Upper lobe of left lung (tissue), 6 donors: Measurements from ENCODE around the gene FOXP1. TPM values are rescaled to one million over a fixed set of nuclear protein-coding genes. Genes with fewer than 3 reads are reported as not detected.
"Not testable (repeated sequence)": the region's sequence is repeated elsewhere in the genome, so short reads cannot be mapped to it uniquely, and the experiment has no call there.

Experiments used
- ATAC-seq, 2 donors: fragments of 200-7000 bp; cut with Tn5 transposase; one replicate each; pipeline ENCODE4 v1.9.1; 2022; ENCODE audit warnings: mild to moderate bottlenecking in 2 of 2, moderate library complexity in 2 of 2; ENCODE audit not compliant: low FRiP score in 2 of 2
- DNase-seq, 2 donors: peaks; one replicate each; pipeline ENCODE4 v3.0.0-alpha.2; 2019 to 2020
- H3K27ac ChIP-seq, 4 donors: fragments of 200-600 bp; sonication (generic); one replicate each; pipeline ENCODE4 v1.5.1; 2016 to 2019
- H3K27me3 ChIP-seq, 4 donors: fragments of 200-600 bp; sonication (generic); one replicate each; pipeline ENCODE4 v1.5.1; 2017 to 2019
- H3K36me3 ChIP-seq, 4 donors: fragments of 200-600 bp; sonication (generic); one replicate each; pipeline ENCODE4 v1.5.1; 2016 to 2019
- H3K4me1 ChIP-seq, 4 donors: fragments of 200-600 bp; sonication (generic); one replicate each; pipeline ENCODE4 v1.5.1; 2018 to 2019
- H3K4me3 ChIP-seq, 4 donors: fragments of 200-600 bp; sonication (generic); one replicate each; pipeline ENCODE4 v1.5.1; 2017 to 2019; ENCODE audit warnings: mild to moderate bottlenecking in 2 of 4, moderate library complexity in 1 of 4
- H3K9me3 ChIP-seq, 4 donors: fragments of 200-600 bp; sonication (generic); one replicate each; pipeline ENCODE4 v1.5.1; 2018 to 2019
- EP300 ChIP-seq, 4 donors: sonication (generic); formaldehyde crosslinking; IDR thresholded peaks; one replicate each; pipeline ENCODE4 v1.5.1; 2017; ENCODE audit warnings: antibody characterized with exemption in 4 of 4, control low read depth in 2 of 4
- POLR2A ChIP-seq, 4 donors: fragments of 450-650 bp; IDR thresholded peaks; one replicate each; pipeline ENCODE4 v1.5.1; 2016 to 2017; ENCODE audit warnings: antibody characterized with exemption in 4 of 4, mild to moderate bottlenecking in 2 of 4
- POLR2AphosphoS5 ChIP-seq, 2 donors: sonication (generic); formaldehyde crosslinking; IDR thresholded peaks; one replicate each; pipeline ENCODE4 v1.5.1; 2017; ENCODE audit warnings: antibody characterized with exemption in 2 of 2
- WGBS, 2 donors: methylation state at CpG; one replicate each; pipeline ENCODE4 v1.1.5; 2017 to 2018; 5-methylcytosine and 5-hydroxymethylcytosine counted together
- total RNA-seq, 6 donors: library from RNA; depleted of rRNA in 4 of 6; stranded (reverse); fragments of >200 nt in 4 of 6; gene quantifications; one replicate each; pipeline versions ENCODE4 v1.1.0 to v1.2.1, GENCODE V29; 2016 to 2021
- TF ChIP-seq, protein P1 (sequence below), 6 experiments: fragments of 450-650 bp in 4 of 6; fragments of 200-600 bp in 2 of 6; sonication (generic) in 2 of 6; IDR thresholded peaks; one replicate each; pipeline ENCODE4 v1.5.1; 2016 to 2019; ENCODE audit warnings: antibody characterized with exemption in 6 of 6
- donor health status: DM: no; HTN: no; CAD: no; lungs with moderate emphysema.
- donor health status: DM: no; HTN: yes; CAD: no; lungs with severe emphysema.

FOXP1 gene
- total RNA-seq, 6 donors from 2014 or later, result 103 to 248 (median 134) TPM

GRCh38 chr3:71018799-71019198 lies 564.7 kb downstream of the FOXP1 start:
- WGBS, 2 donors, result 74 to 82% methylated on average over 4 of the region's 4 CpGs

GRCh38 chr3:71016178-71016845 lies 567.2 kb downstream of the FOXP1 start:
- ATAC-seq (peak in 1 of 2 donors; percentile 56), DNase-seq (no peak)
- TF ChIP-seq POLR2AphosphoS5 (IDR thresholded peaks at IDR 0.05) (no peak), EP300 (IDR thresholded peaks at IDR 0.05) (no peak), POLR2A (IDR thresholded peaks at IDR 0.05) (no peak)
- TF ChIP-seq, protein P1, sequence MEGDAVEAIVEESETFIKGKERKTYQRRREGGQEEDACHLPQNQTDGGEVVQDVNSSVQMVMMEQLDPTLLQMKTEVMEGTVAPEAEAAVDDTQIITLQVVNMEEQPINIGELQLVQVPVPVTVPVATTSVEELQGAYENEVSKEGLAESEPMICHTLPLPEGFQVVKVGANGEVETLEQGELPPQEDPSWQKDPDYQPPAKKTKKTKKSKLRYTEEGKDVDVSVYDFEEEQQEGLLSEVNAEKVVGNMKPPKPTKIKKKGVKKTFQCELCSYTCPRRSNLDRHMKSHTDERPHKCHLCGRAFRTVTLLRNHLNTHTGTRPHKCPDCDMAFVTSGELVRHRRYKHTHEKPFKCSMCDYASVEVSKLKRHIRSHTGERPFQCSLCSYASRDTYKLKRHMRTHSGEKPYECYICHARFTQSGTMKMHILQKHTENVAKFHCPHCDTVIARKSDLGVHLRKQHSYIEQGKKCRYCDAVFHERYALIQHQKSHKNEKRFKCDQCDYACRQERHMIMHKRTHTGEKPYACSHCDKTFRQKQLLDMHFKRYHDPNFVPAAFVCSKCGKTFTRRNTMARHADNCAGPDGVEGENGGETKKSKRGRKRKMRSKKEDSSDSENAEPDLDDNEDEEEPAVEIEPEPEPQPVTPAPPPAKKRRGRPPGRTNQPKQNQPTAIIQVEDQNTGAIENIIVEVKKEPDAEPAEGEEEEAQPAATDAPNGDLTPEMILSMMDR (IDR thresholded peaks at IDR 0.05), result no peak
- no peak overlapping the region for H3K4me3 ChIP-seq
- H3K9me3 ChIP-seq, result no peaks in the 10 kb centered on the region
- peak overlapping the region in 1 of 4 donors; percentile 54 for H3K27ac ChIP-seq
- 55 to 59% methylated on average over 10 of the region's 10 CpGs for WGBS, 2 donors
- H3K27me3 ChIP-seq, result no peaks in the 10 kb centered on the region
- H3K36me3 ChIP-seq, result peaks cover 0 to 19% (median 10%) of the 10 kb centered on the region in 4 donors
- H3K4me1 ChIP-seq, result peaks cover 7 to 39% (median 30%) of the 10 kb centered on the region in 4 donors

More at GRCh38 chr3:71018799-71019198, 564.7 kb downstream of the FOXP1 start:
- Histone ChIP-seq H3K27ac (peak overlapping the region in 1 of 4 donors; percentile 54), H3K27me3 (no peaks in the 10 kb centered on the region), H3K36me3 (peaks cover 0 to 14% (median 10%) of the 10 kb centered on the region in 4 donors), H3K4me1 (peaks cover 5 to 26% (median 21%) of the 10 kb centered on the region in 4 donors), H3K4me3 (no peak overlapping the region), H3K9me3 (no peaks in the 10 kb centered on the region)
- DNase-seq, result no peak
- ATAC-seq, result no peak
- TF ChIP-seq, protein P1 (IDR thresholded peaks at IDR 0.05), result no peak

GRCh38 chr3:71014616-71015015 lies 568.9 kb downstream of the FOXP1 start:
- H3K27me3 ChIP-seq, H3K27ac ChIP-seq, ATAC-seq, DNase-seq, H3K4me3 ChIP-seq, H3K9me3 ChIP-seq: not testable (repeated sequence)
- H3K4me1 ChIP-seq, result peaks cover 8 to 37% (median 33%) of the 10 kb centered on the region in 4 donors
- 90 to 95% methylated on average over 6 of the region's 6 CpGs for WGBS, 2 donors
- H3K36me3 ChIP-seq, result peaks cover 0 to 19% (median 10%) of the 10 kb centered on the region in 4 donors

GRCh38 chr3:71012971-71013370 lies 570.6 kb downstream of the FOXP1 start:
- ATAC-seq (no peak), DNase-seq (no peak)
- no peak overlapping the region for H3K4me3 ChIP-seq
- H3K9me3 ChIP-seq, result no peaks in the 10 kb centered on the region
- no peaks in the 10 kb centered on the region for H3K27me3 ChIP-seq
- TF ChIP-seq, protein P1 (IDR thresholded peaks at IDR 0.05), result no peak
- TF ChIP-seq EP300 (IDR thresholded peaks at IDR 0.05) (no peak), POLR2AphosphoS5 (IDR thresholded peaks at IDR 0.05) (no peak), POLR2A (IDR thresholded peaks at IDR 0.05) (no peak)
- 95 to 100% methylated on average over 1 of the region's 1 CpG for WGBS, 2 donors
- H3K36me3 ChIP-seq, result peaks cover 0 to 19% (median 10%) of the 10 kb centered on the region in 4 donors
- peak overlapping the region in 1 of 4 donors; percentile 49 for H3K27ac ChIP-seq
- H3K4me1 ChIP-seq, result peaks cover 22 to 43% (median 35%) of the 10 kb centered on the region in 4 donors

DNA sequence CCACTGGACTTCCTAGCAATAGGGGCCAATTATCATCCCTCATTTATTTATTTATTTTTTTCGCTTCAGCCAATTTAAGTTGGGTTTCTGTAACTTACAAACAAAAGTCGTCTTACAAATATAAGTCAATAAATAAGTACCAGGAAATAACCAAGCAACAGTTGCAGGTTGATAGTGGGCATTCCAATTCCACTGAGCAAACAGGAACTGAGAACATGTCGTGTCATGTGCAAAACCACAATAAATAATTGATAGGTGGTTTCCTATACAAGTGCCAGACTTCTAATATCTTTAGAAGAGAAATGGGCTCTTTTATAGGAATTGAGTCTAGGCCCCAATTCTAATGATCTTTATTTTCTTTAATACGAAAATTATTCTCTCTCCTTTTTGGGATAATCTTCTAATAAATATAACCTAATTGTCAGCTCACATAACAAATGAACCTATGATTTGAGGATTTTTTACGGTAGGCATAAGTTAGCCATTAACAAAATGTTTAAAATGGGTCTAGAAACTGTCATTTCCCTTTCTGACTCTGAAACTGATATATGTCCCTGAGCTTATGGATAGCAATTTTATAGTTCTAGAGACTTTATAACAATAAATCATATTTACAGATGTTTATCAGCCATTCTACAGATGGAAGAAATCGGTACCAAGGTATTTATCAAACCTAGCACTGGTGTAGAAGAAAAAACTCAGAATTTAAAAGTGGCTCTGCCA lies 571.8 kb downstream of the FOXP1 start:
- H3K27me3 ChIP-seq, result no peaks in the 10 kb centered on the region
- peak overlapping the region in 1 of 4 donors; percentile 49 for H3K27ac ChIP-seq
- H3K4me3 ChIP-seq, result no peak overlapping the region
- WGBS, 2 donors, result 54 to 63% methylated on average over 6 of the region's 6 CpGs
- peaks cover 33 to 47% (median 41%) of the 10 kb centered on the region in 4 donors for H3K4me1 ChIP-seq
- DNase-seq (no peak), ATAC-seq (no peak)
- TF ChIP-seq POLR2A (IDR thresholded peaks at IDR 0.05) (no peak), EP300 (IDR thresholded peaks at IDR 0.05) (no peak), POLR2AphosphoS5 (IDR thresholded peaks at IDR 0.05) (no peak)
- TF ChIP-seq, protein P1 (IDR thresholded peaks at IDR 0.05), result no peak
- H3K9me3 ChIP-seq, result no peaks in the 10 kb centered on the region
- H3K36me3 ChIP-seq, result peaks cover 0 to 19% (median 10%) of the 10 kb centered on the region in 4 donors
